ENCODE results near the gene MOCS2.

MOCS2 gene

DNA sequence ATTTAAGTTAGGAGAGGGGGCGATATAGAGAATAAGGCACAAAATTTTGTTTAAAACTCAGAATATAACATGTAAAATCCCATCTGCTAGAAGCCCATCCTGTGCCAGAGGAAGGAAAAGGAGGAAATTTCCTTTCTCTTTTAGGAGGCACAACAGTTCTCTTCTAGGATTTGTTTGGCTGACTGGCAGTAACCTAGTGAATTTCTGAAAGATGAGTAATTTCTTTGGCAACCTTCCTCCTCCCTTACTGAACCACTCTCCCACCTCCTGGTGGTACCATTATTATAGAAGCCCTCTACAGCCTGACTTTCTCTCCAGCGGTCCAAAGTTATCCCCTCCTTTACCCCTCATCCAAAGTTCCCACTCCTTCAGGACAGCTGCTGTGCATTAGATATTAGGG, 18.3 kb downstream of the MOCS2 start:
- DNase-seq = no peak

GRCh38 chr5:53090229-53090628, 19.3 kb downstream of the MOCS2 start:
- no peak for DNase-seq

- DNase-seq = no peak
These were observed 20.0 kb downstream of the MOCS2 start for GRCh38 chr5:53089481-53089991.

DNA sequence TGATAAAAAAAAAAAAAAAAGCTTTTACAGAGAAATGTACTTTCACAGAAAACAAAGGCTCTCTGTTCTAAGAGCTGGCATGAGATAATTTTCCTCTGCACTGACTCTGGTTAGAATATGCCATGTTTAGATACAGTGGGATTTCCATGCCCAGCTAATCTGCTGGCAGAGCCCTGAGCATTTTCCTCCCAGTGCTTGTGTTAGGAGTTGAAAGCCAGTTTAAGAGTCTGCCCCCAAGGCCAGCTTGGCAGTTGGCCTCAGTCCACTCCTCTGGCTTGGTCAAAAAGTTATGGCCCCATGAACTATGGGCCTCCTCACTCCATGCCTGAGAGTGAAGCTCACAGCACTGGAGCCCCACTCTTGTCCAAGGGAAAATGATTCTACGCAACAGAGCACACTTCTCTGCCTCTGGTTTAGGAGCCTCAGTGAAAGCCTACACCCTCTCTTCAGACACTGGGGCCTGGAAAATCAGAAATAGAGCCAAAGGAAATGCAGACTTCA, 21.9 kb downstream of the MOCS2 start:
- DNase-seq = no peak

DNA sequence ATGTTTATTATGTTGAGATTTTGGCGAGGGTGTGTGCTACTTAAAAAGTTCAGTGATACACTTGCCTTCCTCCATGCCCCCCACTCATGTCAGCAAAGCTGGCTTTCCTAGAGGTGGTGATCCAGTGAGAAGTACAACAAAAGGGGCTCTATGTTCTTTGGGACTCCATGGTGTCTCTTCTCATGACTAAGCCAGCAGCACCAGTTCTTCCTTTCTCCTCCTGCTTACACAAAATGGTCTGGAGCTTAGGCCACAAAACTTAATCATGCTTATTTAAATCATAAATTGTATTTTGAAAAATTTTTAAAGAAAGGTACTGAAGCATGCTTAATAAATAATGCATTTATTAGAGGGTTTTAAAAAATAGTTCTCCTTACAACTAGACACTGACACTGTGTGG, 22.4 kb downstream of the MOCS2 start:
- no peak for DNase-seq

- DNase-seq = no peak
These were observed 24.9 kb downstream of the MOCS2 start for GRCh38 chr5:53084546-53085255.

GRCh38 chr5:53083927-53084326, 25.6 kb downstream of the MOCS2 start:
- no peak for DNase-seq

DNA sequence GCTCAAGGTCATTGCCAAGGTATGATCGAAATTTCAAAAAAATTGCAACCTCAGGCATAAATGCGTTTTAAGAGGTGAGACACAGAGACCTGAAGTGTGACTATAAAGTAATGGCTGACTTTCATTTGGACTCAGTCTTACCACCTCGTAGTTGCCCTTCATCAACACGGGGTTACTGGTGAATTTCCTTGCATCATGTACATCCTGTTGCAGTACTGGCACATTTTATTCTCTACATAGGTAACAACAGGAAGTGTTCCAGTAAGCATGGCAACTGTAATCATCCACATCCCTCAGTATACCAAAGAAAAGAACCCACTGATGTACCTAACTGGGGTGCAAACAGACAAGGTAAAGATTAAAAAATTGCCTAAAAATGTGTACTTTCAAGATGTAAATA, 29.3 kb downstream of the MOCS2 start:
- no peak for DNase-seq

DNA sequence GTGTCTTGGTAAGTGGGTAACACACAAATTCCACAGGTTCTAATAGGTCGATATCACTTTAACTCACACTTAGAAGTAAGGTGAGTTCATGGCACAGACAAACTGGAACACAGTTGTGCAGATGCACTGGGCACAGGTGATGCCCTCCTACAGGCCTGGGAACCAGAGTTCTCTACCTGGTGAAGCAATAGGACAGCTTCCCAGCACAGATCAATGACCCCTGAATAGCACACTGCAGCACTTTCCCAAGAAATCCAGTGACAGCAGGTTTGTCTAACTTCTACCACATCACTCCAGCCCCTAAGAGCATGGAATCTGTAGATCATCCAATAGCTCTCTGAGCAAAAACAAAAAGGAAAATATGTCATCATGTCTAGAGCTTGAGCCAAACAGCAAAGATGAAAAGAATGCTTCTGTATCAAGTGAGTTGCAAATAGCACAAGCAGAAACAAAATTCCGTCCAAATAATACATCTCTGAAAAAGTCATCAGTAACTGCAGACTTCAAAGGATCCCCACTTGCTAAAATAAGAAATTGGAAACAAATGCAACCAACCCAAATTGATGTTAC, 33.5 kb downstream of the MOCS2 start:
- no peak for DNase-seq

- no peak for DNase-seq
These were observed 36.2 kb downstream of the MOCS2 start for GRCh38 chr5:53073348-53073747.

GRCh38 chr5:53071738-53072137, 37.8 kb downstream of the MOCS2 start:
- no peak for DNase-seq

DNA sequence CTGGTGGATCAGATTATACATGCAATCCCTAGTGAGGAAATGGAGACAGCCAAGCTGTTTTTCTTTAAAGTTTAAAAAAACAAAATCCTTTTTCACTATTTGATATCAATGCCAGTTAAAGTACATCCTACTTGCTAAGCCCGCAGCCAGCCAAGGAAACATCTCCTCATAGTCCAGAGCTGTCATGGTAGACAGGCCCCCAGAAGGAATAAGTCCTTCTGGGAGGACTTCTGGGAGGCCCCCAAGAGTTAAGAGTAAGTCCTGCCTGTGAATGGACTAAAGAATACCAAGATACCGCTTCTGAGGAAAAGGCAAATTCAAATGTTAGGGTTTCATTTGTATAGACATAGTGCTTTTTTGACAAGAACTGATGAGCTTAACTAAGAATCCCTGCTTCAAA, 38.3 kb downstream of the MOCS2 start:
- no peak for DNase-seq

GRCh38 chr5:53069626-53070025, 39.9 kb downstream of the MOCS2 start:
- no peak for DNase-seq

- no peak for DNase-seq
These were observed 41.2 kb downstream of the MOCS2 start for GRCh38 chr5:53068291-53068836.

DNA sequence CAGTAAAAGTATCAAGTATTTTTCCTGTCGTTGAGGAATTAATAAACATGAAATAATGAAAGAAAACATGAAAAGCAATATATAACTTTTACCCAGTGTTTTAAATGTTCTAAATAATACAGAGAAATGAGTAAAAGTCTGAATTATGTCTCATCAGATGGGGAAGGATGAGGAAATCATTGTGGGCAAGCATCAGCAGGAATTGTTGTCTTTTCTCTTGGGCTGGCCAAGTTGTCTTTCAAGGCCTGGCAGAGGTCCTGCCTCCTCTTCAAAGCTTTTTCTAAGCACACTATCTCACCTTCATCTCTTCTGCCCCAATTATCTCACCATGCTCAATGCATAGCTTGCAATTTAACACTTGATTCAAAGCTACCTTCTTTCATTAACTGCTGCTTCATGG, 41.9 kb downstream of the MOCS2 start:
- no peak for DNase-seq

DNA sequence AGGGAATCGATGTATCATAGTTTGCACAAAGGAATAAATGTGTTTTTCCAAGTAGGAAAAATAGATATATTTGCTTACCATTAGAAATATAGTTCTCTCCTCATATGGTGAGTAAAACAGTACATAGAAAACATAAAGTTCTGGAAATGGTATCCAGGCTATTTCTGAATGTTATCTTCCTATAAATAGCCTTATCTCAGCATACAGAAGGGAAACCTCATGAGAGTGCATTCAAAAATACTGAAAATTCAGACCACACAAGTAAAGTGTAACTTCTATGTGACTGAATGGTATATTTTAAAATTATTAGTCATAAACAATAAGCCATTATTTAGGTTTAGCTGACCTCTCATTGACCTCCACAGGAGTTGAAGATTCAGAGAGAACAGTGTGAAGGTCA, 43.5 kb downstream of the MOCS2 start:
- no peak for DNase-seq

- DNase-seq = no peak
These were observed 45.8 kb downstream of the MOCS2 start for GRCh38 chr5:53063791-53064190.

GRCh38 chr5:53063176-53063575, 46.4 kb downstream of the MOCS2 start:
- DNase-seq = no peak

GRCh38 chr5:53059281-53059680, 50.3 kb downstream of the MOCS2 start:
- DNase-seq = no peak

- DNase-seq = no peak
These were observed 54.2 kb downstream of the MOCS2 start for GRCh38 chr5:53055365-53055764.

- no peak for DNase-seq
These were observed 56.2 kb downstream of the MOCS2 start for GRCh38 chr5:53053364-53053763.

DNA sequence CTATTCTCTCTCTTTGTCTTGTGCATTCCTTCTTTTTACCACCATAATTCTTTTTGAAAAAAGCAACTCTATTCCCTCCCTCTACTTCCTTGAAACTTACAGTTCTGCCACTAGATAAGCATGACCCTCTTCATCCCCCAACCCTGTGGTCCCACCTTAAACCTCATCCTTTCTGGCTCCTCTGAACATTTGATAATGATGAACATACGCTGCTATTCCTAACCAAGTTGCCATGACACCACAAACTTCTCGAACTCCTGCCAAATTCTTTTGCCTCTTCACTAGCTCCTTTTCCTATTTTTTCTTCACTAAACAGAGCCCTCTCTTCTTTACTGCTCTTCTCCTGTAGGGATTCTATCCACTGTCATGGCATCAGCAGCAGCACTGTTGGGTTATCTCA, 57.1 kb downstream of the MOCS2 start:
- no peak for DNase-seq

GRCh38 chr5:53048248-53048647, 61.3 kb downstream of the MOCS2 start:
- no peak for DNase-seq
